ENCODE data around the gene MSRB1.

The MSRB1 gene

GRCh38 chr16:1990101-1990350 is 47.0 kb upstream of the MSRB1 start:
- CTCF ChIA-PET: no interaction called here
- no peak for TF ChIP-seq PKNOX1 (IDR thresholded peaks at IDR 0.05)
- no peak for TF ChIP-seq FOXK2 (IDR thresholded peaks at IDR 0.05)
- TF ChIP-seq L3MBTL2 (conservative IDR thresholded peaks at IDR 0.05): no peak
- no peak for TF ChIP-seq ELF4 (IDR thresholded peaks at IDR 0.05)
- TF ChIP-seq FOXM1 (IDR thresholded peaks at IDR 0.05; ENCODE audit: borderline replicate concordance): no peak
- TF ChIP-seq ARNT (IDR thresholded peaks at IDR 0.05): no peak
- TF ChIP-seq NFRKB (IDR thresholded peaks at IDR 0.05): no peak
- TF ChIP-seq LEF1 (IDR thresholded peaks at IDR 0.05; ENCODE audit: borderline replicate concordance): no peak
- TF ChIP-seq TARDBP (IDR thresholded peaks at IDR 0.05): no peak
- no peak for TF ChIP-seq CTBP1 (IDR thresholded peaks at IDR 0.05; ENCODE audit: borderline replicate concordance)
- no peak for TF ChIP-seq HDGF (IDR thresholded peaks at IDR 0.05; ENCODE audit: borderline replicate concordance)
- no peak for TF ChIP-seq FOXA1 (IDR thresholded peaks at IDR 0.05)
- no peak for TF ChIP-seq SP1 (IDR thresholded peaks at IDR 0.05)
- TF ChIP-seq BHLHE40 (IDR thresholded peaks at IDR 0.05; ENCODE audit: borderline replicate concordance): no peak
- no peak for DNase-seq (ENCODE audit: extremely low spot score)
- POLR2A ChIA-PET: interaction anchor here (1.0 to 3.3 kb wide), 2 partner anchors 25 to 27 kb away, joined by 4 to 15 read pairs; partner anchors contain the start of gene RPS2

GRCh38 chr16:1989209-1990100 is 46.5 kb upstream of the MSRB1 start, which contains the start of gene SYNGR3:
TSS of gene SYNGR3 (plus strand) at chr16:1989970. CDS start at chr16:1990103, 133 bp downstream.
- DNase-seq (ENCODE audit: extremely low spot score): no peak
- POLR2A ChIA-PET: interaction anchor here (1.1 to 1.2 kb wide), 2 partner anchors 8 to 18 kb away, joined by 3 read pairs; no protein-coding TSS in a partner anchor

GRCh38 chr16:1987198-1987597 is 44.2 kb upstream of the MSRB1 start:
- CTCF ChIA-PET: interaction anchor here (1.3 kb wide), 1 partner anchor 17 kb away, joined by 6 read pairs; no protein-coding TSS in a partner anchor
- TF ChIP-seq FOXM1 (IDR thresholded peaks at IDR 0.05; ENCODE audit: borderline replicate concordance) (no peak), FOXK2 (IDR thresholded peaks at IDR 0.05) (no peak), LEF1 (IDR thresholded peaks at IDR 0.05; ENCODE audit: borderline replicate concordance) (no peak), ELF4 (IDR thresholded peaks at IDR 0.05) (no peak), SP1 (IDR thresholded peaks at IDR 0.05) (no peak), NFRKB (IDR thresholded peaks at IDR 0.05) (no peak), TARDBP (IDR thresholded peaks at IDR 0.05) (no peak), PKNOX1 (IDR thresholded peaks at IDR 0.05) (no peak), BHLHE40 (IDR thresholded peaks at IDR 0.05; ENCODE audit: borderline replicate concordance) (no peak), ZNF384 (IDR thresholded peaks at IDR 0.05) (no peak)
- DNase-seq (ENCODE audit: extremely low spot score): no peak
- POLR2A ChIA-PET: interaction anchor here (9.2 kb wide), 1 partner anchor 22 kb away, joined by 88 read pairs; the partner anchor contains the start of genes RNF151 and RPS2

More at GRCh38 chr16:1989209-1990100, 46.5 kb upstream of the MSRB1 start, which contains the start of gene SYNGR3:
- TF ChIP-seq NFRKB (IDR thresholded peaks at IDR 0.05) (no peak), SP1 (IDR thresholded peaks at IDR 0.05) (no peak)
- CTCF ChIA-PET: no interaction called here

- DNase-seq (ENCODE audit: extremely low spot score): no peak
- CTCF ChIA-PET: no interaction called here
- TF ChIP-seq L3MBTL2 (conservative IDR thresholded peaks at IDR 0.05): no peak
- no peak for TF ChIP-seq ELF4 (IDR thresholded peaks at IDR 0.05)
- no peak for TF ChIP-seq PKNOX1 (IDR thresholded peaks at IDR 0.05)
- no peak for TF ChIP-seq SUZ12 (IDR thresholded peaks at IDR 0.05)
- TF ChIP-seq ARNT (IDR thresholded peaks at IDR 0.05): no peak
- no peak for TF ChIP-seq FOXA1 (IDR thresholded peaks at IDR 0.05)
- TF ChIP-seq ZNF384 (IDR thresholded peaks at IDR 0.05): no peak
- no peak for TF ChIP-seq BHLHE40 (IDR thresholded peaks at IDR 0.05; ENCODE audit: borderline replicate concordance)
- no peak for TF ChIP-seq HDGF (IDR thresholded peaks at IDR 0.05; ENCODE audit: borderline replicate concordance)
- no peak for TF ChIP-seq NFRKB (IDR thresholded peaks at IDR 0.05)
- TF ChIP-seq LEF1 (IDR thresholded peaks at IDR 0.05; ENCODE audit: borderline replicate concordance): no peak
- no peak for TF ChIP-seq FOXK2 (IDR thresholded peaks at IDR 0.05)
- no peak for TF ChIP-seq FOXM1 (IDR thresholded peaks at IDR 0.05; ENCODE audit: borderline replicate concordance)
- TF ChIP-seq CTBP1 (IDR thresholded peaks at IDR 0.05; ENCODE audit: borderline replicate concordance): no peak
- TF ChIP-seq SP1 (IDR thresholded peaks at IDR 0.05): no peak
- no peak for TF ChIP-seq TARDBP (IDR thresholded peaks at IDR 0.05)
- POLR2A ChIA-PET: interaction anchor here (0.9 to 9.2 kb wide), 5 partner anchors 8 to 170 kb away, joined by 3 to 88 read pairs (median 8); partner anchors contain the start of genes RNF151, RPS2, TBL3 and TRAF7
Observed at GRCh38 chr16:1985466-1986150, 42.6 kb upstream of the MSRB1 start.

- ChIA-PET POLR2A (interaction anchor here (0.7 to 9.2 kb wide), 7 partner anchors 9 to 171 kb away, joined by 3 to 88 read pairs (median 6); partner anchors contain the start of genes RNF151, RPS2, TBL3 and TRAF7), CTCF (no interaction called here)
- no peak for TF ChIP-seq PKNOX1 (IDR thresholded peaks at IDR 0.05)
- TF ChIP-seq LEF1 (IDR thresholded peaks at IDR 0.05; ENCODE audit: borderline replicate concordance): 0 out of 2 replicates have a peak, but pooled peaks have one; percentile 0
- no peak for TF ChIP-seq HDGF (IDR thresholded peaks at IDR 0.05; ENCODE audit: borderline replicate concordance)
- DNase-seq (ENCODE audit: extremely low spot score): no peak
Observed at GRCh38 chr16:1984347-1985225, 41.6 kb upstream of the MSRB1 start.

Measured in HEK293T (cell line).